ENCODE data around the gene JPH2.

JPH2 gene

DNA sequence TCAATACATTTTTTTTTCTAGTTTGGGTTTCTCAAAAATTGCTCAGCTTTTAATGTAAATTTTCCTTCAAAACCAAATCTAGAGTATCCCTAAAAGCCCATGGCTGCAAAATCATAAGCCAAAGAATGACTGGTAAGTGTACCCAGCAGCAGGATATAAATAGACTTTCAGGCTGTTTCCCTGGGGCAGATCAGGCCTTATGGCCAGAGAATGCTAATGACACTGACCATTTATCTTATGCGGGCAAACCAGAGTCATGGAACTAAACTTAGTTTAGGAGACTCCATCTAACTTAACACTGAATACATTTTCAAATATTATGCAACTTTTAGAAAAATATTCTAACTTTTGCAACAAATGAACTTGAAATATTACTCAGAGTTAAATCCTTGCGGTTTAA lies 16.2 kb upstream of the JPH2 start:
- Histone ChIP-seq H3K4me1 (ENCODE audit: control insufficient read depth in 1 of 2, insufficient read depth in 2 of 2, low read length in 2 of 2) (peaks cover 2 to 6% of the 10 kb centered on the region in 2 experiments), H3K79me2 (ENCODE audit: control insufficient read depth, insufficient read depth, low read length, poor library complexity) (peaks cover 3% of the 10 kb centered on the region), H2AFZ (ENCODE audit: insufficient read depth, low read length, poor library complexity) (no peak overlapping the region), H3K14ac (ENCODE audit: low read length) (no peak overlapping the region), H4K12ac (ENCODE audit: low read depth, low read length) (no peak overlapping the region), H3K36me3 (ENCODE audit: control insufficient read depth in 1 of 2, insufficient read depth in 2 of 2, low read length in 2 of 2) (peaks cover 15 to 25% of the 10 kb centered on the region in 2 experiments), H3K23ac (ENCODE audit: low read length) (no peak overlapping the region), H2BK12ac (ENCODE audit: low read length) (no peak overlapping the region), H3K27ac (ENCODE audit: low read depth, low read length) (no peak overlapping the region), H3K18ac (ENCODE audit: low read length) (no peak overlapping the region), H3K9ac (ENCODE audit: low read length) (no peak overlapping the region), H3K4me2 (ENCODE audit: low read length) (no peak overlapping the region), H3K4me3 (ENCODE audit: low read depth, low read length) (no peak overlapping the region), H2BK120ac (ENCODE audit: insufficient read depth, low read length, poor library complexity) (no peak overlapping the region), H3K4ac (ENCODE audit: low read depth, low read length) (no peak overlapping the region), H2BK5ac (ENCODE audit: low read depth, low read length, poor library complexity) (no peak overlapping the region), H3K79me1 (ENCODE audit: low read length) (peaks cover 11% of the 10 kb centered on the region), H2AK5ac (ENCODE audit: low read length) (no peak overlapping the region), H4K8ac (ENCODE audit: low read depth, low read length) (no peak overlapping the region), H3K9me3 (ENCODE audit: insufficient read depth, low read depth, low read length) (no peaks in the 10 kb centered on the region), H3K27me3 (ENCODE audit: insufficient read depth, low read length) (no peaks in the 10 kb centered on the region), H4K91ac (ENCODE audit: low read depth, low read length) (no peak overlapping the region)
- no CpG with 5 or more reads among the region's 2 CpGs for WGBS (ENCODE audit: extremely low coverage, insufficient coverage, insufficient read length)
- DNase-seq, result peak; percentile 85 to 94

DNA sequence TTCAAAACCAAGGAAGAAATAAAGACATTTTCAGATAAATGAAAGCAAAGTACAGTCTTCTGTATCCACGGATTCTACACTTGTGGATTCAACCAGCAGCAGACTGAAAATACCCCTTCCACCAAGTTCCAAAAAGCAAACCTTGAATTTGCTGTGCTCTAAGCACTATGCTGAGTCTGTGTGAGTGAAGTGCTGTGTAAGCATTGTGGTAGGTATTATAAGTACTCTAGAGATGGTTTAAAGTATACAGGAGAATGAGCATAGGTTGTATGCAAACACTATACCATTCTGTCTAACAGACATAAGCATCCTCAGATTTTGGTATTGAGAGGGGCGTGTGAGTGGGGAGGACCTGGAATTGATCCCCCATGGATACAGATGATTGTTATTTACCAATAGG lies 14.0 kb upstream of the JPH2 start:
- H3K27me3 ChIP-seq (ENCODE audit: insufficient read depth, low read length), result no peaks in the 10 kb centered on the region
- no peak overlapping the region for H2BK5ac ChIP-seq (ENCODE audit: low read depth, low read length, poor library complexity)
- no peak overlapping the region for H3K23ac ChIP-seq (ENCODE audit: low read length)
- no peak overlapping the region for H2AFZ ChIP-seq (ENCODE audit: insufficient read depth, low read length, poor library complexity)
- no peak overlapping the region for H3K4me3 ChIP-seq (ENCODE audit: low read depth, low read length)
- H2AK5ac ChIP-seq (ENCODE audit: low read length), result no peak overlapping the region
- H3K9ac ChIP-seq (ENCODE audit: low read length), result no peak overlapping the region
- no peak overlapping the region for H3K4me2 ChIP-seq (ENCODE audit: low read length)
- H3K14ac ChIP-seq (ENCODE audit: low read length), result no peak overlapping the region
- H4K12ac ChIP-seq (ENCODE audit: low read depth, low read length), result no peak overlapping the region
- DNase-seq, result no peak
- H4K8ac ChIP-seq (ENCODE audit: low read depth, low read length), result no peak overlapping the region
- no CpG with 5 or more reads among the region's 2 CpGs for whole genome bisulfite sequencing (ENCODE audit: extremely low coverage, insufficient coverage, insufficient read length)
- H3K79me2 ChIP-seq (ENCODE audit: control insufficient read depth, insufficient read depth, low read length, poor library complexity), result peaks cover 3% of the 10 kb centered on the region
- H3K4ac ChIP-seq (ENCODE audit: low read depth, low read length), result no peak overlapping the region
- peaks cover 11% of the 10 kb centered on the region for H3K79me1 ChIP-seq (ENCODE audit: low read length)
- peaks cover 21 to 36% of the 10 kb centered on the region in 2 experiments for H3K36me3 ChIP-seq (ENCODE audit: control insufficient read depth in 1 of 2, insufficient read depth in 2 of 2, low read length in 2 of 2)
- H3K27ac ChIP-seq (ENCODE audit: low read depth, low read length), result no peak overlapping the region
- H2BK12ac ChIP-seq (ENCODE audit: low read length), result no peak overlapping the region
- H2BK120ac ChIP-seq (ENCODE audit: insufficient read depth, low read length, poor library complexity), result no peak overlapping the region
- H3K18ac ChIP-seq (ENCODE audit: low read length), result no peak overlapping the region
- peaks cover 2 to 6% of the 10 kb centered on the region in 2 experiments for H3K4me1 ChIP-seq (ENCODE audit: control insufficient read depth in 1 of 2, insufficient read depth in 2 of 2, low read length in 2 of 2)
- no peaks in the 10 kb centered on the region for H3K9me3 ChIP-seq (ENCODE audit: insufficient read depth, low read depth, low read length)
- H4K91ac ChIP-seq (ENCODE audit: low read depth, low read length), result no peak overlapping the region

GRCh38 chr20:44200371-44200770 lies 13.4 kb upstream of the JPH2 start:
- no peak overlapping the region for H3K27ac ChIP-seq (ENCODE audit: low read depth, low read length)
- no peak overlapping the region for H4K91ac ChIP-seq (ENCODE audit: low read depth, low read length)
- H2AFZ ChIP-seq (ENCODE audit: insufficient read depth, low read length, poor library complexity), result no peak overlapping the region
- H3K79me2 ChIP-seq (ENCODE audit: control insufficient read depth, insufficient read depth, low read length, poor library complexity), result peaks cover 3% of the 10 kb centered on the region
- no CpG with 5 or more reads among the region's 4 CpGs for WGBS (ENCODE audit: extremely low coverage, insufficient coverage, insufficient read length)
- H2AK5ac ChIP-seq (ENCODE audit: low read length), result no peak overlapping the region
- H3K18ac ChIP-seq (ENCODE audit: low read length), result no peak overlapping the region
- peak overlapping the region; percentile 4 for H4K8ac ChIP-seq (ENCODE audit: low read depth, low read length)
- H3K14ac ChIP-seq (ENCODE audit: low read length), result no peak overlapping the region
- H3K23ac ChIP-seq (ENCODE audit: low read length), result no peak overlapping the region
- H3K36me3 ChIP-seq (ENCODE audit: control insufficient read depth in 1 of 2, insufficient read depth in 2 of 2, low read length in 2 of 2), result peaks cover 21 to 34% of the 10 kb centered on the region in 2 experiments
- no peak overlapping the region for H3K4me2 ChIP-seq (ENCODE audit: low read length)
- no peak overlapping the region for H2BK12ac ChIP-seq (ENCODE audit: low read length)
- H2BK120ac ChIP-seq (ENCODE audit: insufficient read depth, low read length, poor library complexity), result no peak overlapping the region
- peaks cover 2 to 6% of the 10 kb centered on the region in 2 experiments for H3K4me1 ChIP-seq (ENCODE audit: control insufficient read depth in 1 of 2, insufficient read depth in 2 of 2, low read length in 2 of 2)
- no peak overlapping the region for H4K12ac ChIP-seq (ENCODE audit: low read depth, low read length)
- H3K79me1 ChIP-seq (ENCODE audit: low read length), result peaks cover 11% of the 10 kb centered on the region
- H2BK5ac ChIP-seq (ENCODE audit: low read depth, low read length, poor library complexity), result peak overlapping the region; percentile 64
- H3K27me3 ChIP-seq (ENCODE audit: insufficient read depth, low read length), result no peaks in the 10 kb centered on the region
- H3K4ac ChIP-seq (ENCODE audit: low read depth, low read length), result no peak overlapping the region
- DNase-seq, result peak in 1 of 2 donors; percentile 44
- no peak overlapping the region for H3K4me3 ChIP-seq (ENCODE audit: low read depth, low read length)
- no peak overlapping the region for H3K9ac ChIP-seq (ENCODE audit: low read length)
- no peaks in the 10 kb centered on the region for H3K9me3 ChIP-seq (ENCODE audit: insufficient read depth, low read depth, low read length)

- peak overlapping the region; percentile 54 for H2AFZ ChIP-seq (ENCODE audit: insufficient read depth, low read length, poor library complexity)
- no peak overlapping the region for H3K4me3 ChIP-seq (ENCODE audit: low read depth, low read length)
- H3K4me2 ChIP-seq (ENCODE audit: low read length), result no peak overlapping the region
- H4K12ac ChIP-seq (ENCODE audit: low read depth, low read length), result no peak overlapping the region
- H3K18ac ChIP-seq (ENCODE audit: low read length), result peak overlapping the region; percentile 89
- peaks cover 2 to 6% of the 10 kb centered on the region in 2 experiments for H3K4me1 ChIP-seq (ENCODE audit: control insufficient read depth in 1 of 2, insufficient read depth in 2 of 2, low read length in 2 of 2)
- peak overlapping the region; percentile 47 for H4K91ac ChIP-seq (ENCODE audit: low read depth, low read length)
- H4K8ac ChIP-seq (ENCODE audit: low read depth, low read length), result peak overlapping the region; percentile 4
- peak overlapping the region; percentile 64 for H2BK5ac ChIP-seq (ENCODE audit: low read depth, low read length, poor library complexity)
- no peaks in the 10 kb centered on the region for H3K9me3 ChIP-seq (ENCODE audit: insufficient read depth, low read depth, low read length)
- no peak overlapping the region for H3K27ac ChIP-seq (ENCODE audit: low read depth, low read length)
- peaks cover 3% of the 10 kb centered on the region for H3K79me2 ChIP-seq (ENCODE audit: control insufficient read depth, insufficient read depth, low read length, poor library complexity)
- peak overlapping the region; percentile 17 for H2BK12ac ChIP-seq (ENCODE audit: low read length)
- H3K79me1 ChIP-seq (ENCODE audit: low read length), result peaks cover 10% of the 10 kb centered on the region
- peaks cover 20 to 34% of the 10 kb centered on the region in 2 experiments for H3K36me3 ChIP-seq (ENCODE audit: control insufficient read depth in 1 of 2, insufficient read depth in 2 of 2, low read length in 2 of 2)
- H3K27me3 ChIP-seq (ENCODE audit: insufficient read depth, low read length), result no peaks in the 10 kb centered on the region
- H2AK5ac ChIP-seq (ENCODE audit: low read length), result no peak overlapping the region
- no CpG with 5 or more reads among the region's 4 CpGs for WGBS (ENCODE audit: extremely low coverage, insufficient coverage, insufficient read length)
- DNase-seq, result no peak
- peak overlapping the region; percentile 11 for H2BK120ac ChIP-seq (ENCODE audit: insufficient read depth, low read length, poor library complexity)
- no peak overlapping the region for H3K4ac ChIP-seq (ENCODE audit: low read depth, low read length)
- no peak overlapping the region for H3K23ac ChIP-seq (ENCODE audit: low read length)
- no peak overlapping the region for H3K9ac ChIP-seq (ENCODE audit: low read length)
- peak overlapping the region; percentile 19 for H3K14ac ChIP-seq (ENCODE audit: low read length)
Observed at GRCh38 chr20:44199877-44200276, 12.9 kb upstream of the JPH2 start.

All from trophoblast cell (in vitro differentiated cells and primary cell).